T-helper 2 cell treated with Interferon-gamma antibody and Interleukin-4, amounts not matched to agents 5 μg/mL and 100 μg/mL, for 36 hours (primary cell): Measurements from ENCODE around the gene FAM167B.

ENCODE experiments used
- DNase-seq: peaks from one replicate; pipeline ENCODE4 v3.0.0; 2021; ENCODE audit warnings: low spot score
- H3K27ac Mint-ChIP-seq: one replicate; pipeline ENCODE4 v1.8.0; 2021; ENCODE audit warnings: mild to moderate bottlenecking, mixed read lengths
- H3K27me3 Mint-ChIP-seq: one replicate; pipeline ENCODE4 v1.8.0; 2021; ENCODE audit warnings: low read depth, mixed read lengths
- H3K36me3 Mint-ChIP-seq: one replicate; pipeline ENCODE4 v1.8.0; 2021; ENCODE audit warnings: low read depth, mixed read lengths
- H3K4me1 Mint-ChIP-seq: one replicate; pipeline ENCODE4 v1.8.0; 2021; ENCODE audit warnings: low read depth, mixed read lengths
- H3K4me3 Mint-ChIP-seq: one replicate; pipeline ENCODE4 v1.8.0; 2022; ENCODE audit warnings: mild to moderate bottlenecking, moderate library complexity, mixed read lengths
- H3K9me3 Mint-ChIP-seq: one replicate; pipeline ENCODE4 v1.8.0; 2021; ENCODE audit warnings: mixed read lengths

The FAM167B gene

GRCh38 chr1:32215629-32216480 is 31.2 kb upstream of the FAM167B start:
- peak; percentile 47 for DNase-seq
- peak overlapping the region; percentile 67 for H3K27ac Mint-ChIP-seq
- no peak overlapping the region for H3K4me3 Mint-ChIP-seq

GRCh38 chr1:32216566-32216965 is 30.5 kb upstream of the FAM167B start:
- peaks cover 16% of the 10 kb centered on the region for H3K4me1 Mint-ChIP-seq
- H3K27ac Mint-ChIP-seq = no peak overlapping the region
- H3K9me3 Mint-ChIP-seq = no peaks in the 10 kb centered on the region
- no peaks in the 10 kb centered on the region for H3K27me3 Mint-ChIP-seq
- no peak for DNase-seq
- H3K4me3 Mint-ChIP-seq = no peak overlapping the region
- peaks cover 11% of the 10 kb centered on the region for H3K36me3 Mint-ChIP-seq

More at GRCh38 chr1:32215629-32216480, 31.2 kb upstream of the FAM167B start:
- Mint-ChIP-seq H3K27me3 (no peaks in the 10 kb centered on the region), H3K9me3 (no peaks in the 10 kb centered on the region), H3K36me3 (peaks cover 8% of the 10 kb centered on the region), H3K4me1 (peaks cover 10% of the 10 kb centered on the region)

GRCh38 chr1:32219022-32219421 is 28.0 kb upstream of the FAM167B start:
- H3K9me3 Mint-ChIP-seq = no peaks in the 10 kb centered on the region
- no peak overlapping the region for H3K4me3 Mint-ChIP-seq
- DNase-seq = no peak
- H3K36me3 Mint-ChIP-seq = peaks cover 19% of the 10 kb centered on the region
- no peaks in the 10 kb centered on the region for H3K27me3 Mint-ChIP-seq
- H3K4me1 Mint-ChIP-seq = peaks cover 18% of the 10 kb centered on the region
- no peak overlapping the region for H3K27ac Mint-ChIP-seq

DNA sequence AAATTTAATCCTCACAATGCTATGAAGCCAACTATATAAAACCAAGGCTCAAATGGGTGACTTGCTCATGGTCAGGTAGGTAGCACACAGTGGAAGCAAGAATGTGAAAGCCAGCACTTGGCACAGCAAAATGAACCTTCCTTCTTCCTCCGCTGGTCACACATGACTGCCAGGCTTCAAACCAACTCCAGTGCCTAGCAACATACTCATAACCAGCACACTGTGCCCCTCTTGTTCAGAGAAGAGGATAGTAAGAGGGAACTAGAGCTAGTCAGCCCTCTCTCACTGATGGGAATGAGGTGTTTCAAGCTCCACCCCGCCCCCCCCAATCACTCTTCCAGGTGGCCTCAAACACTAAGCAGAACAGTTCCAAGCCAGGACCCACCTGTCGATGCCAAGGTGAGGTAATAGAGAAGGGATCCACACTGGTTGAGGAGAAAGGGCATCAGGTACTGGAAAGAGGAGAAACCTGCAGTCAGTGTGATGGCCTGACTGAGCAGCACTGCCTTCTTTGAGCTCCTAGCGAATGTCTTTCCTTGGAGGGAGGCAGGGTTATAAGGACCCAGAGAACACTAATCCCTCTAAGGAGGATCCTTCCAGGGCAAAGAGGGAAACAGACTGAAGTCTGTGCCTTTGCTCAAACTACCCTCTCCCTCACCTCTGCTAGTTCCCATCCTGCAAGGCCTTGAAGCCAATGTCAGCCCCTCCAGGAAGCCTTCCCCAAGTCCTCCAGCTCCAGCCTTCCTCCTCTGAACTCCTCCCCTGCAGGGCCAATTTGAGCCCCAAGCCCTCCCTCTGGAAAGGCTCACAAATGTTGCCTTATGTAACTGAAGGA is 26.1 kb upstream of the FAM167B start:
- Mint-ChIP-seq H3K9me3 (no peaks in the 10 kb centered on the region), H3K4me1 (peaks cover 21% of the 10 kb centered on the region), H3K27me3 (no peaks in the 10 kb centered on the region), H3K36me3 (peaks cover 27% of the 10 kb centered on the region), H3K27ac (peak overlapping the region; percentile 96), H3K4me3 (peak overlapping the region; percentile 96)
- no peak for DNase-seq

DNA sequence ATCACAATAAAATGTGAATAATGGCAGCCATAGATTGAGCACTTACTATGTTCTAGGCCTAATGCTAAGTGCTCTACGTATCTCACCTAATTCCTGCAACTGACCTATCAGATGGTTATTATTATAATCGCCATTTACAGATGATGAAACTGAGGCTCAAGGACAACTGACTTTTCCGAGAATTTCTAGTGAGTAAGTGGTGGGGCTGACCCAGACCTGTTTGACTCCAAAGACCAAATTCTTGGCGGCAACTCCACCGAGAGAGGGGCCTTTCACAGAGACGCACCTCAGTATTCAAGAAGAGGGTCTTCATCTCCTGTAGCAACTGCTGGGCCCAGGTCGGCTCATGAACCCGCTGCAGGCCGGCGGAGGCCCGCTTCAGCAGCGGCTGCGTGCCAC is 25.4 kb upstream of the FAM167B start:
- no peaks in the 10 kb centered on the region for H3K9me3 Mint-ChIP-seq
- H3K4me3 Mint-ChIP-seq = peak overlapping the region; percentile 96
- no peaks in the 10 kb centered on the region for H3K27me3 Mint-ChIP-seq
- no peak for DNase-seq
- peak overlapping the region; percentile 96 for H3K27ac Mint-ChIP-seq
- peaks cover 27% of the 10 kb centered on the region for H3K36me3 Mint-ChIP-seq
- peaks cover 15% of the 10 kb centered on the region for H3K4me1 Mint-ChIP-seq

GRCh38 chr1:32221980-32222755 is 24.9 kb upstream of the FAM167B start, which contains the start of the genes EIF3I and TMEM234:
Gene EIF3I, plus strand, starts transcription at chr1:32222407. Its CDS starts 35 bp downstream, at chr1:32222442.
Gene TMEM234, minus strand, starts transcription at chr1:32222353. Its CDS starts 31 bp downstream, at chr1:32222322.
- H3K4me1 Mint-ChIP-seq = peaks cover 14% of the 10 kb centered on the region
- peak within 1 kb of the TSS; percentile 96 for H3K27ac Mint-ChIP-seq
- peaks cover 27% of the 10 kb centered on the region for H3K36me3 Mint-ChIP-seq
- peak within 1 kb of the TSS; percentile 96 for H3K4me3 Mint-ChIP-seq
- no peaks in the 10 kb centered on the region for H3K9me3 Mint-ChIP-seq
- no peaks in the 10 kb centered on the region for H3K27me3 Mint-ChIP-seq
- peak; percentile 90 for DNase-seq

DNA sequence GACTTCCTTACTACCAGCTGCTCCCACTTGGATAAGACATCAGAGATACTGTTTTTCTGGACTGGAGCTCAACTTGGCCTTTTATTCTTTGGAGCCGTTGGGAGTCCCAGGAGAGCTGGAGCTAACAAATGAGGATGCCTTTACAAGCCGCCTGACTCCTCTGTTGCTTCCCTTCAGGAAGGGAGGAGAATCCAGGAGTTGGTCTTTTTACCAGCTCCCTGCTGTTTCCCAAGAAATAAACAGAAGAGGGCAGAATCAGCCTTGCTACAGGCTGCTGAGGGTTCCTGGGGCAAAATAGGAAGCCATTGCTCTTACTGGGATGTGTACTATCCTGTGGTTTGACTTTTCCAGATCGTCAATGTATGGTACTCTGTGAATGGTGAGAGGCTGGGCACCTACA is 23.3 kb upstream of the FAM167B start:
- H3K36me3 Mint-ChIP-seq = peaks cover 39% of the 10 kb centered on the region
- H3K4me3 Mint-ChIP-seq = peak overlapping the region; percentile 96
- peaks cover 16% of the 10 kb centered on the region for H3K4me1 Mint-ChIP-seq
- H3K27ac Mint-ChIP-seq = peak overlapping the region; percentile 96
- no peak for DNase-seq
- no peaks in the 10 kb centered on the region for H3K27me3 Mint-ChIP-seq
- no peaks in the 10 kb centered on the region for H3K9me3 Mint-ChIP-seq

- H3K4me3 Mint-ChIP-seq = peak overlapping the region; percentile 71
- H3K27me3 Mint-ChIP-seq = no peaks in the 10 kb centered on the region
- peaks cover 16% of the 10 kb centered on the region for H3K4me1 Mint-ChIP-seq
- H3K27ac Mint-ChIP-seq = peak overlapping the region; percentile 71
- H3K9me3 Mint-ChIP-seq = no peaks in the 10 kb centered on the region
- H3K36me3 Mint-ChIP-seq = peaks cover 44% of the 10 kb centered on the region
- no peak for DNase-seq
Observed at GRCh38 chr1:32224285-32224684, 22.7 kb upstream of the FAM167B start.

DNA sequence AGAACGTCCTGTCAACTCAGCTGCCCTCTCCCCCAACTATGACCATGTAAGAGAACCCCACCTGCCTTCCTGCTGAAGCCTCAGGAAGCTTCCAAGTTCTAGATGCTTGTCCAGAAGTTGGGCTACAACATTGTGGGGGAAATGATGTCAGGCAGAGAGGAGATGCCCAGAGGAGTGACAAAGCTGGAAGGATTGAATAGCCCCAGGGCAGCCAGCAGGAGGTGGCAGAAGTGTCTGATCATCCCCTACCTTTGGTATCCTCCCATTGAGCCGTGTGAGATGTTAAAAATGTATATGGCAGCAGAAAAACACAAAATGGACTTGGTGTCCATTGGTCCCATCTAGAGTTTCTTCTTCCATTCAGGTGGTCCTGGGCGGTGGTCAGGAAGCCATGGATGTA is 18.3 kb upstream of the FAM167B start:
- no peaks in the 10 kb centered on the region for H3K27me3 Mint-ChIP-seq
- peaks cover 40% of the 10 kb centered on the region for H3K36me3 Mint-ChIP-seq
- H3K9me3 Mint-ChIP-seq = no peaks in the 10 kb centered on the region
- peaks cover 9% of the 10 kb centered on the region for H3K4me1 Mint-ChIP-seq
- no peak overlapping the region for H3K27ac Mint-ChIP-seq
- no peak for DNase-seq
- H3K4me3 Mint-ChIP-seq = no peak overlapping the region

DNA sequence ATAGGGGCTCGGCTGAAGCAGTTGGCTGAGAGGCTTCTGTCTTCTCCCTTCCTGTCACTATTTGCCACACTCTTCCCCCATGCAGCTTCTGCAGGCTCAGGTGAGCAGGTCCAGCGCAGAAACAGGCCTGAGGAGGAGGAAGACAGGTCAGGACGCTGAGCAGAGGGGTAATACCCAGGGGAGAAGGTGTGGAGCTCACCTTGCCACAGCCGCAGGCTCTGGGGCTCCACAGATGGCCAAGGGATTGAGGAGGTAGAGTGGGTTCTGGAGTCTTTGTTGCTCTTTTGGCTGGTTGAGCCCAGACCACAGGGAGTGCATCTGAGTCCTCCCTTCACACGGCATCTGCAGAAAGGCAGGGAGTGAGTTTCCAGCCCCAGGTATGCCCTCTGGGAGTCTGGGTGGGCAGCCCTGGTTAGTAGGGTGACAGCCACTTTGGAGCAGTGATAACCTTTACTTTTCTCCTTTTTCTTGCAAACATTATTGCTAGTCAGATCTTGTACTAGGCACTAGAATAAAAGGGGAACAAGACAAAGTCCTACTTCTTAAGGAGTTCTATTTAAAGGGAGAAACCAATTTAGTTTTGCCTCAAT is 15.1 kb upstream of the FAM167B start:
- no peaks in the 10 kb centered on the region for H3K27me3 Mint-ChIP-seq
- H3K9me3 Mint-ChIP-seq = no peaks in the 10 kb centered on the region
- DNase-seq = no peak
- H3K36me3 Mint-ChIP-seq = peaks cover 25% of the 10 kb centered on the region
- no peak overlapping the region for H3K27ac Mint-ChIP-seq
- no peak overlapping the region for H3K4me3 Mint-ChIP-seq
- peaks cover 2% of the 10 kb centered on the region for H3K4me1 Mint-ChIP-seq

DNA sequence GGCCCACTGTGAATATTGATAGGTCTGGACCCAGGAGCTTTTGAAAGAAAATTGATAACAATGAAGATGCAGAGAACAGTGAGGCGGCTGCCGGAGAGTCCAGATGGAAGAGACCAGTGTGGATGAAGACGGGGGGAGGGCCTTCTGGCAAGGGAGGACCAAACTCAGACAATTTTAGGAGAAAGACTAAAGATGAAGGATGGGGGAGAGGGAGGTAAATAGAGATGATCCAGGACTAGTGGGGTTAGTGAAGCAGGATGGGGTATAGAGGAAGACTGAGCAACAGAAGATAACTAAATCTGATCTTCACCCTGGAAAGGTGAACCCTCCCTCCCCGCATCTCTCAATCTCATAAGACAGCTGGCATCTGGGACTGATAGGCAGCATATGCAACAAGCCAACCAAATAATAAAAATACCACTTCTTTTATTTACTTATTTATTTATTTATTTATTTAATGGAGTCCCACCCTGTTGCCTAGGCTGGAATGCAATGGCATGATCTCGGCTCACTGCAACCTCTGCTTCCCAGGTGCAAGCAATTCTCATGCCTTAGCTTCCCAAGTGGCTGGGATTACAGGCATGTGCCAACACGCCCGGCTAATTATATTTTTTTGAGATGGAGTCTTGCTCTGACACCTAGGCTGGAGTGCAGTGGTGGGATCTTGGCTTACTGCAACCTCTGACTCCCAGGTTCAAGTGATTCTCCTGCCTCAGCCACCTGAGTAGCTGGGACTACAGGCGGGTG is 14.3 kb upstream of the FAM167B start:
- H3K4me1 Mint-ChIP-seq = peaks cover 1% of the 10 kb centered on the region
- H3K36me3 Mint-ChIP-seq = peaks cover 19% of the 10 kb centered on the region
- no peaks in the 10 kb centered on the region for H3K9me3 Mint-ChIP-seq
- no peak overlapping the region for H3K27ac Mint-ChIP-seq
- no peaks in the 10 kb centered on the region for H3K27me3 Mint-ChIP-seq
- DNase-seq = no peak
- H3K4me3 Mint-ChIP-seq = no peak overlapping the region

DNA sequence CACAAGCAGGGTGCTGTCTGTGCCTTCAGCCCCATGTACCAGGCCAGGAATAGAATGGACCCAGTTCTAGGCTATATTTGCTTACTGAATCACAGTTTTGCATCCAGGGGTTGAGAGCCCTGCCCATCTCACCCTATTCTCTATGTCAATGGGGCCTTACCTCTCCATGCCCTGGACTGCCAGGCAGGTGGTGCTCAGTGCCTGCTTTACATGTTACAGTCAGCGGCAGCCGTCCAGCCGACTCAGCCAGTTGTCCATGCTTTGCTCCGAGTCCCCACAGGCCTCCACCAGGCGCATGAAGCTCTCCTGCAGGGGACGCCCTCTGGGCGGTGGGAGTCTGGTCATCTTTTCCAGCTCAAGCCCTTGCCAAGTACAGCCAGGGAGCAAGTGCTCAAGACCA is 12.2 kb upstream of the FAM167B start:
- Mint-ChIP-seq H3K4me1 (peaks cover 4% of the 10 kb centered on the region), H3K27ac (peak overlapping the region; percentile 31), H3K36me3 (peaks cover 5% of the 10 kb centered on the region), H3K27me3 (peaks cover 2% of the 10 kb centered on the region), H3K9me3 (no peaks in the 10 kb centered on the region), H3K4me3 (no peak overlapping the region)
- no peak for DNase-seq

DNA sequence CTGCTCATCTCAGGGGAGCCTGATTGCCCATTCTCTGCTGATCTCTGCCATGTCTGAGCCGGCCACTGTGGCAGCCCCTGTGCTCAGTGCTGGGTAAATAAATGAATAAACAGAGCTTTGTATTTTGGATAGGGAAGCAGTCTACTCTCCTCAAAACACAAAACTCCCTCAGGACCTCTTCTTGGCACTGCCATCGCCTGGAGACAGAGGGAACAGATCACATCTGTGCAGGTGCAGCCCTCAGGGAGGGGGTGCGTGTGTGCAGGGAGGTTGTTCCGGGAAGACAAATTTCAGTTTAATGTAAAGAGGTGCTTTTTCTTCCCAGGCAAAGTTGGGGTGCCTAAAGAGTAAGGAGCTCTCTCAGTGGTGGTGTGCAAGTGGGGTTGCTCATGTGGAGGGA is 7.7 kb upstream of the FAM167B start:
- peaks cover 2% of the 10 kb centered on the region for H3K27me3 Mint-ChIP-seq
- no peak overlapping the region for H3K27ac Mint-ChIP-seq
- H3K4me1 Mint-ChIP-seq = peaks cover 10% of the 10 kb centered on the region
- H3K36me3 Mint-ChIP-seq = no peaks in the 10 kb centered on the region
- H3K9me3 Mint-ChIP-seq = no peaks in the 10 kb centered on the region
- no peak for DNase-seq
- peak overlapping the region; percentile 82 for H3K4me3 Mint-ChIP-seq
